ENCODE results near the gene ZNF614.
A peak's percentile ranks its signal among the peaks of the same experiment; 100 is the strongest.
"Not testable (repeated sequence)": the region's sequence is repeated elsewhere in the genome, so short reads cannot be mapped to it uniquely, and the experiment has no call there.

ZNF614 gene

DNA sequence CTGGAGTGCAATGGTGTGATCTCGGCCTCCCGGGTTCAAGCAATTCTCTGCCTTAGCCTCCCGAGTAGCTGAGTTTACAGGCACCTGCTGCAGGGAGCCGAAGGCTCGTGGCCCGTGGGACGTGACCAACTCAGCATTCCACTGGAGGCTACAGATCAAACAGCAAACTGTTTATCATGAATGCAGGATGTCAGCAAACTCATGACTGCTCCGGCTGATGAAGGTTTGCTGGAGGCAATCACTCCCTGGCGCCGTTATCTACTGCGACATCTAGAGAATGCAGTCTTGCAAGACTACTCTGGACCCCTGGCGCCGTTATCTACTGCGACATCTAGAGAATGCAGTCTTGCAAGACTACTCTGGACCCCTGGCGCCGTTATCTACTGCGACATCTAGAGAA, 52.4 kb downstream of the ZNF614 start:
- peak overlapping the region in 1 of 2 donors; percentile 21 for H3K4me3 ChIP-seq (ENCODE audit: low read depth in 1 of 2, low read length in 2 of 2)
- not testable (repeated sequence) for H3K27me3 ChIP-seq (ENCODE audit: control insufficient read depth in 1 of 2, insufficient read depth in 2 of 2, low read length in 2 of 2); H3K9ac ChIP-seq (ENCODE audit: low read depth in 1 of 2, low read length in 2 of 2); H3K4me1 ChIP-seq (ENCODE audit: control insufficient read depth in 1 of 2, insufficient read depth in 2 of 2, low read length in 2 of 2); H3K27ac ChIP-seq (ENCODE audit: low read depth, low read length)
- peaks cover 50 to 62% of the 10 kb centered on the region in 2 donors for H3K36me3 ChIP-seq (ENCODE audit: control insufficient read depth in 1 of 2, insufficient read depth in 2 of 2, low read length in 2 of 2)
- peaks cover 88 to 90% of the 10 kb centered on the region in 2 donors for H3K9me3 ChIP-seq (ENCODE audit: control insufficient read depth in 1 of 2, low read length in 2 of 2)

DNA sequence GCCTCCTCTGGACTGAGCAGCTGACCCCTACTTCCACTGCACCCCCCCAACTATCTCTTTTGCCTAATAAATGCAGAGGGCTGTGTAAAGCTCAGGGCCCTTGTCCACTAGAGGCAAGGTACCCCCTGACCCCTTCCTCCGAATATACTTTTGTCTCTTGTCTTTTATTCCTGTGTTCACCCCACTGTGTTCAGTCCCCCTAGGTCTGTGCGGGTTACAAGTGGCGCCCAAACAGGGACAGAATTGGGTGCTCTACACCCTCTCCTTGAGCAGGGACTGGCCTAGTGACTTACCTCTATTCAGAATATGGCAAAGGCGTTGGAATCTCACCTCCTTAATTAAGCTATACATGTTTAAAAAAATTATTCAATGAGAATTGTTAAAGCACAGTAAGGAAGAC, 56.6 kb downstream of the ZNF614 start:
- Histone ChIP-seq H3K4me1 (ENCODE audit: control insufficient read depth in 1 of 2, insufficient read depth in 2 of 2, low read length in 2 of 2) (no peaks in the 10 kb centered on the region), H3K36me3 (ENCODE audit: control insufficient read depth in 1 of 2, insufficient read depth in 2 of 2, low read length in 2 of 2) (peaks cover 65 to 78% of the 10 kb centered on the region in 2 donors), H3K4me3 (ENCODE audit: low read depth in 1 of 2, low read length in 2 of 2) (peak overlapping the region; percentile 34 to 56), H3K27ac (ENCODE audit: low read depth, low read length) (no peak overlapping the region), H3K9ac (ENCODE audit: low read depth in 1 of 2, low read length in 2 of 2) (no peak overlapping the region), H3K9me3 (ENCODE audit: control insufficient read depth in 1 of 2, low read length in 2 of 2) (peaks cover 86 to 91% of the 10 kb centered on the region in 2 donors), H3K27me3 (ENCODE audit: control insufficient read depth in 1 of 2, insufficient read depth in 2 of 2, low read length in 2 of 2) (no peaks in the 10 kb centered on the region)

DNA sequence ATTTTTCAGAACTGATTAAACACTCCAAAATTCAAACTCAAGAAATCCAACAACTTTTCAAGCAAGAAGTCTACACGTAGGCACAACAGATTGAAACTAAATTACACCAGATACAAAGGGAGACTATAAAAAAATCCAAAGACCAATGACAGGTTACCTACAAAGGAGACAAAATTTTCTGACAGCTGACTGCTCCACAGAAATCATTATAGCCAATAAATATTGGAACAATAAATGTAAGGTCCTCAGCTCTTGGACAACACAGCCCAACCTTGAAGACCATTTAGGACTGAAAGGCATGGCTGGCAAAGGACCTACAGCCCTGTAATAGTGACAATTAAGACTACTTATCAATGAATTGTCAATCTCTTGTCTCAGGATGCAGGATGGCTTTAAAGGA, 57.5 kb downstream of the ZNF614 start:
- no peaks in the 10 kb centered on the region for H3K4me1 ChIP-seq (ENCODE audit: control insufficient read depth in 1 of 2, insufficient read depth in 2 of 2, low read length in 2 of 2)
- peaks cover 84 to 91% of the 10 kb centered on the region in 2 donors for H3K9me3 ChIP-seq (ENCODE audit: control insufficient read depth in 1 of 2, low read length in 2 of 2)
- peak overlapping the region; percentile 23 to 56 for H3K4me3 ChIP-seq (ENCODE audit: low read depth in 1 of 2, low read length in 2 of 2)

DNA sequence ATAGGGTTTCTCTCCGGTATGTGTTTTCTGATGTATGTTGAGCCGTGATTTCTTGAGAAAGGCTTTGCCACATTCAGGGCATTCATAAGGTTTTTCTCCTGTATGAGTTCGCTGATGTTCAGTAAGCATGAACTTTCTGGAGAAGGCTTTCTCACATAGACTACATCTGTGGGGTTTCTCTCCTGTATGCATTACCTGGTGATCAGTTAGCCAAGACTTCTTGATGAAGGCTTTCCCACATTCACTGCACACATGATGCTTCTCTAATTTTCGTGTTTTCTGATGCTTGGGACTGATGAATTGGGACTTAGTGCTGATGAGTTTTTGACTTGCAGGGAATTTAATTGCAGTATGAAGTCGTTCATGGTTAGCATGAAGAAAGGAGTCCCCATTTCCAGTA, 62.6 kb downstream of the ZNF614 start:
- H3K4me3 ChIP-seq (ENCODE audit: low read depth in 1 of 2, low read length in 2 of 2): peak overlapping the region; percentile 1 to 32

More for the DNA sequence above, 57.5 kb downstream of the ZNF614 start:
- H3K27me3 ChIP-seq (ENCODE audit: control insufficient read depth in 1 of 2, insufficient read depth in 2 of 2, low read length in 2 of 2): no peaks in the 10 kb centered on the region
- no peak overlapping the region for H3K9ac ChIP-seq (ENCODE audit: low read depth in 1 of 2, low read length in 2 of 2)
- no peak overlapping the region for H3K27ac ChIP-seq (ENCODE audit: low read depth, low read length)
- H3K36me3 ChIP-seq (ENCODE audit: control insufficient read depth in 1 of 2, insufficient read depth in 2 of 2, low read length in 2 of 2): peaks cover 71 to 87% of the 10 kb centered on the region in 2 donors

More for the DNA sequence above, 62.6 kb downstream of the ZNF614 start:
- peaks cover 84% of the 10 kb centered on the region in 2 donors for H3K9me3 ChIP-seq (ENCODE audit: control insufficient read depth in 1 of 2, low read length in 2 of 2)
- H3K27me3 ChIP-seq (ENCODE audit: control insufficient read depth in 1 of 2, insufficient read depth in 2 of 2, low read length in 2 of 2): no peaks in the 10 kb centered on the region
- H3K36me3 ChIP-seq (ENCODE audit: control insufficient read depth in 1 of 2, insufficient read depth in 2 of 2, low read length in 2 of 2): peaks cover 55 to 71% of the 10 kb centered on the region in 2 donors
- H3K27ac ChIP-seq (ENCODE audit: low read depth, low read length): no peak overlapping the region
- no peaks in the 10 kb centered on the region for H3K4me1 ChIP-seq (ENCODE audit: control insufficient read depth in 1 of 2, insufficient read depth in 2 of 2, low read length in 2 of 2)
- no peak overlapping the region for H3K9ac ChIP-seq (ENCODE audit: low read depth in 1 of 2, low read length in 2 of 2)
